C4-2B (cell line): ENCODE measurements around the gene ZNF565.
"Not testable (repeated sequence)": the region's sequence is repeated elsewhere in the genome, so short reads cannot be mapped to it uniquely, and the experiment has no call there.

Source experiments
- ZFX ChIP-seq: fragments of 450-650 bp; IDR thresholded peaks from 2 replicates; pipeline ENCODE4 v1.6.1; 2017
- TF ChIP-seq, protein P1 (sequence below): fragments of 450-650 bp; conservative IDR thresholded peaks from 2 replicates; pipeline ENCODE4 v1.5.1; 2017; ENCODE audit warnings: mild to moderate bottlenecking

DNA sequence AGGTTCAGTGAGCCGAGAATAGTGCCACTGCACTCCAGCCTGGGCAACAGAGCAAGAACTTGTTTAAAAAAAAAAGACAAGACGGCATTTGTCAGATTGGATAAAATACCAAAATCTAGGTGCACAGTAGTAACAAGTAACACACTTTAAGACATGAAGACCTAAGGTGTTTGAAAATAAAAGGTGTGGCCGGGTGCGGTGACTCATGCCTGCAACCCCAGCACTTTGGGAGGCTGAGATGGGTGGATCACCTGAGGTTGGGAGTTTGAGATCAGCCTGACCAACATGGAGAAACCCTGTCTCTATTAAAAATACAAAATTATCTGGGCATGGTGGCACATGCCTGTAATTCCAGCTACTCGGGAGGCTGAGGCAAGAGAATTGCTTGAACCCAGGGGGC is 27.7 kb downstream of the ZNF565 start:
- TF ChIP-seq, protein P1, sequence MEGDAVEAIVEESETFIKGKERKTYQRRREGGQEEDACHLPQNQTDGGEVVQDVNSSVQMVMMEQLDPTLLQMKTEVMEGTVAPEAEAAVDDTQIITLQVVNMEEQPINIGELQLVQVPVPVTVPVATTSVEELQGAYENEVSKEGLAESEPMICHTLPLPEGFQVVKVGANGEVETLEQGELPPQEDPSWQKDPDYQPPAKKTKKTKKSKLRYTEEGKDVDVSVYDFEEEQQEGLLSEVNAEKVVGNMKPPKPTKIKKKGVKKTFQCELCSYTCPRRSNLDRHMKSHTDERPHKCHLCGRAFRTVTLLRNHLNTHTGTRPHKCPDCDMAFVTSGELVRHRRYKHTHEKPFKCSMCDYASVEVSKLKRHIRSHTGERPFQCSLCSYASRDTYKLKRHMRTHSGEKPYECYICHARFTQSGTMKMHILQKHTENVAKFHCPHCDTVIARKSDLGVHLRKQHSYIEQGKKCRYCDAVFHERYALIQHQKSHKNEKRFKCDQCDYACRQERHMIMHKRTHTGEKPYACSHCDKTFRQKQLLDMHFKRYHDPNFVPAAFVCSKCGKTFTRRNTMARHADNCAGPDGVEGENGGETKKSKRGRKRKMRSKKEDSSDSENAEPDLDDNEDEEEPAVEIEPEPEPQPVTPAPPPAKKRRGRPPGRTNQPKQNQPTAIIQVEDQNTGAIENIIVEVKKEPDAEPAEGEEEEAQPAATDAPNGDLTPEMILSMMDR: not testable (repeated sequence)
- not testable (repeated sequence) for TF ChIP-seq ZFX
